HepG2 (cell line): ENCODE data around the gene TNS4. TPM values are rescaled to one million over a fixed set of nuclear protein-coding genes. Genes with fewer than 3 reads are reported as not detected.

Source experiments
- ISL2 ChIP-seq: sonication (generic); formaldehyde crosslinking; IDR thresholded peaks from 2 replicates; pipeline ENCODE4 v1.5.0; 2020; ENCODE audit warnings: missing genetic modification reagents
- JDP2 ChIP-seq: sonication (generic); formaldehyde crosslinking; IDR thresholded peaks from 2 replicates; pipeline ENCODE4 v1.8.1; 2022; ENCODE audit warnings: missing genetic modification reagents, borderline replicate concordance
- PRDM4 ChIP-seq: sonication (generic); formaldehyde crosslinking; IDR thresholded peaks from 2 replicates; pipeline ENCODE4 v1.9.0; 2021; ENCODE audit warnings: missing genetic modification reagents, borderline replicate concordance
- SAP130 ChIP-seq: IDR thresholded peaks from 2 replicates; pipeline ENCODE4 v1.6.1; 2016; ENCODE audit warnings: low read depth
- TCF12 ChIP-seq, 2 experiments: fragments of 450-650 bp in 1 of 2; sonication (generic) in 1 of 2; formaldehyde crosslinking in 1 of 2; IDR thresholded peaks; 2 replicates each; pipeline versions ENCODE4 v1.6.1 to v1.8.0; 2017 to 2022; ENCODE audit warnings: antibody characterized with exemption in 1 of 2, mild to moderate bottlenecking in 1 of 2, missing genetic modification reagents in 1 of 2, moderate library complexity in 1 of 2
- TFAP4 ChIP-seq: sonication (generic); IDR thresholded peaks from 2 replicates; pipeline ENCODE4 v1.6.1; 2016; ENCODE audit warnings: low read depth, borderline replicate concordance
- TFDP1 ChIP-seq: IDR thresholded peaks from 2 replicates; pipeline ENCODE4 v1.6.1; 2016; ENCODE audit warnings: missing compliant biosample characterization, missing genetic modification reagents, borderline replicate concordance
- ZBTB10 ChIP-seq: sonication (generic); formaldehyde crosslinking; IDR thresholded peaks from 2 replicates; pipeline ENCODE4 v1.4.0; 2020; ENCODE audit warnings: missing genetic modification reagents, borderline replicate concordance
- ZFP36 ChIP-seq: fragments of 150-350 bp; IDR thresholded peaks from 2 replicates; pipeline ENCODE4 v1.6.1; 2018; ENCODE audit warnings: borderline replicate concordance, low read length, low read depth; ENCODE audit not compliant: partially characterized antibody
- ZNF124 ChIP-seq: sonication (generic); formaldehyde crosslinking; IDR thresholded peaks from 2 replicates; pipeline ENCODE4 v1.4.0; 2020; ENCODE audit warnings: missing genetic modification reagents
- ZNF24 ChIP-seq: fragments of 450-650 bp; IDR thresholded peaks from 2 replicates; pipeline ENCODE4 v1.6.1; 2017; ENCODE audit warnings: antibody characterized with exemption, mild to moderate bottlenecking
- ZNF883 ChIP-seq: sonication (generic); formaldehyde crosslinking; IDR thresholded peaks from 2 replicates; pipeline ENCODE4 v1.5.1; 2020; ENCODE audit warnings: mild to moderate bottlenecking, missing genetic modification reagents; ENCODE audit errors: not compliant biosample characterization
- polyA plus RNA-seq, 8 experiments: library from polyadenylated mRNA; depleted of rRNA in 3 of 8; stranded (reverse) in 7 of 8; unstranded in 1 of 8; fragments of >200 nt; fragmentation: Illumina TruSeq in 4 of 8; extraction: Trizol in 4 of 8; gene quantifications; 2 replicates each; pipeline versions ENCODE4 v1.2.1 to v1.2.3, GENCODE V29; 2011 to 2016; ENCODE audit warnings: low read depth in 4 of 8, missing spikeins in 1 of 8, mixed read lengths in 1 of 8; ENCODE audit not compliant: insufficient read depth in 1 of 8
- total RNA-seq, 5 experiments: library from RNA; depleted of rRNA; stranded (reverse); fragments of >200 nt; fragmentation: Illumina TruSeq; extraction: Trizol; gene quantifications; 2 replicates each; pipeline ENCODE4 v1.2.3, GENCODE V29; 2016; ENCODE audit warnings: low read depth in 1 of 5
- TF ChIP-seq, protein P1 (sequence below): IDR thresholded peaks from 2 replicates; pipeline ENCODE4 v1.6.1; 2012; ENCODE audit warnings: low read depth, low read length, improper control_type of control experiment
- TF ChIP-seq, protein P2 (sequence below): sonication (generic); formaldehyde crosslinking; IDR thresholded peaks from 2 replicates; pipeline ENCODE4 v1.5.0; 2020; ENCODE audit warnings: missing genetic modification reagents
- TF ChIP-seq, protein P3 (sequence below): sonication (generic); formaldehyde crosslinking; IDR thresholded peaks from 2 replicates; pipeline ENCODE4 v1.5.1; 2020; ENCODE audit warnings: missing genetic modification reagents, mild to moderate bottlenecking, borderline replicate concordance

TNS4 gene
- total and polyA plus RNA-seq, 2 of the 13 experiments (the other 11 are each of a cell fraction or from before 2014, with no cell fraction given), result 0.58 to 2.1 TPM

- TF ChIP-seq TFDP1 (CRISPR knock-in tag) (peak; percentile 62; the same call in 1 of the 2 replicates), ISL2 (CRISPR knock-in tag) (peak; percentile 90), SAP130 (CRISPR knock-in tag) (peak; percentile 96), TCF12 (IDR thresholded peaks at IDR 0.05) (no peak), TCF12 (CRISPR knock-in tag; IDR thresholded peaks at IDR 0.05) (peak; percentile 97), ZBTB10 (no peak), ZNF883 (CRISPR knock-in tag) (peak; percentile 42), ZNF24 (no peak), ZFP36 (no peak), ZNF124 (CRISPR knock-in tag) (peak; percentile 89), PRDM4 (CRISPR knock-in tag) (peak; percentile 43; the same call in 1 of the 2 replicates), JDP2 (CRISPR knock-in tag) (no peak; the same call in 1 of the 2 replicates), TFAP4 (peak; percentile 57; the same call in 1 of the 2 replicates)
- TF ChIP-seq, protein P1, sequence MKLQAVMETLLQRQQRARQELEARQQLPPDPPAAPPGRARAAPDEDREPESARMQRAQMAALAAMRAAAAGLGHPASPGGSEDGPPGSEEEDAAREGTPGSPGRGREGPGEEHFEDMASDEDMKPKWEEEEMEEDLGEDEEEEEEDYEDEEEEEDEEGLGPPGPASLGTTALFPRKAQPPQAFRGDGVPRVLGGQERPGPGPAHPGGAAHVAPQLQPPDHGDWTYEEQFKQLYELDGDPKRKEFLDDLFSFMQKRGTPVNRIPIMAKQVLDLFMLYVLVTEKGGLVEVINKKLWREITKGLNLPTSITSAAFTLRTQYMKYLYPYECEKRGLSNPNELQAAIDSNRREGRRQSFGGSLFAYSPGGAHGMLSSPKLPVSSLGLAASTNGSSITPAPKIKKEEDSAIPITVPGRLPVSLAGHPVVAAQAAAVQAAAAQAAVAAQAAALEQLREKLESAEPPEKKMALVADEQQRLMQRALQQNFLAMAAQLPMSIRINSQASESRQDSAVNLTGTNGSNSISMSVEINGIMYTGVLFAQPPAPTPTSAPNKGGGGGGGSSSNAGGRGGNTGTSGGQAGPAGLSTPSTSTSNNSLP, result peak; percentile 93
- TF ChIP-seq, protein P2, sequence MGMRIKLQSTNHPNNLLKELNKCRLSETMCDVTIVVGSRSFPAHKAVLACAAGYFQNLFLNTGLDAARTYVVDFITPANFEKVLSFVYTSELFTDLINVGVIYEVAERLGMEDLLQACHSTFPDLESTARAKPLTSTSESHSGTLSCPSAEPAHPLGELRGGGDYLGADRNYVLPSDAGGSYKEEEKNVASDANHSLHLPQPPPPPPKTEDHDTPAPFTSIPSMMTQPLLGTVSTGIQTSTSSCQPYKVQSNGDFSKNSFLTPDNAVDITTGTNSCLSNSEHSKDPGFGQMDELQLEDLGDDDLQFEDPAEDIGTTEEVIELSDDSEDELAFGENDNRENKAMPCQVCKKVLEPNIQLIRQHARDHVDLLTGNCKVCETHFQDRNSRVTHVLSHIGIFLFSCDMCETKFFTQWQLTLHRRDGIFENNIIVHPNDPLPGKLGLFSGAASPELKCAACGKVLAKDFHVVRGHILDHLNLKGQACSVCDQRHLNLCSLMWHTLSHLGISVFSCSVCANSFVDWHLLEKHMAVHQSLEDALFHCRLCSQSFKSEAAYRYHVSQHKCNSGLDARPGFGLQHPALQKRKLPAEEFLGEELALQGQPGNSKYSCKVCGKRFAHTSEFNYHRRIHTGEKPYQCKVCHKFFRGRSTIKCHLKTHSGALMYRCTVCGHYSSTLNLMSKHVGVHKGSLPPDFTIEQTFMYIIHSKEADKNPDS (CRISPR knock-in tag), result peak; percentile 42; the same call in 1 of the 2 replicates
- TF ChIP-seq, protein P3, sequence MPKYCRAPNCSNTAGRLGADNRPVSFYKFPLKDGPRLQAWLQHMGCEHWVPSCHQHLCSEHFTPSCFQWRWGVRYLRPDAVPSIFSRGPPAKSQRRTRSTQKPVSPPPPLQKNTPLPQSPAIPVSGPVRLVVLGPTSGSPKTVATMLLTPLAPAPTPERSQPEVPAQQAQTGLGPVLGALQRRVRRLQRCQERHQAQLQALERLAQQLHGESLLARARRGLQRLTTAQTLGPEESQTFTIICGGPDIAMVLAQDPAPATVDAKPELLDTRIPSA (CRISPR knock-in tag), result no peak; the same call in 1 of the 2 replicates
Measured at GRCh38 chr17:40548982-40549685, 47.7 kb upstream of the TNS4 start (continued).
